ENCODE data around the gene TOM1L2.

TOM1L2 gene

GRCh38 chr17:17972126-17972951 lies at the start of gene TOM1L2, which contains the start of gene DRC3:
TSS of gene TOM1L2 (minus strand) at chr17:17972400. CDS start at chr17:17972313, 87 bp downstream.
TSS of gene DRC3 (plus strand) at chr17:17972862. CDS start at chr17:17977599, 4,737 bp downstream.
- no peaks in the 10 kb centered on the region for H3K27me3 ChIP-seq
- peaks cover 13 to 28% (median 20%) of the 10 kb centered on the region in 10 experiments for H3K4me1 ChIP-seq
- peak within 1 kb of the TSS; percentile 61 to 85 (median 72) for H3K27ac ChIP-seq

GRCh38 chr17:18021372-18021771 lies 49.2 kb upstream of the TOM1L2 start:
- no peak for TF ChIP-seq Cebpa-rat (IDR thresholded peaks at IDR 0.05)
- H3K4me2 ChIP-seq = no peak overlapping the region
- H3K4me1 ChIP-seq = peaks cover 49 to 62% (median 51%) of the 10 kb centered on the region in 10 experiments
- H3K27ac ChIP-seq = no peak overlapping the region
- peaks cover 0 to 26% (median 7%) of the 10 kb centered on the region in 11 experiments; a peak in 11 of 22 replicates for H4K20me1 ChIP-seq
- no peaks in the 10 kb centered on the region for H3K27me3 ChIP-seq
- no peaks in the 10 kb centered on the region for H3K9me3 ChIP-seq (replicated peaks in 1 of 11)
- H3K36me3 ChIP-seq = peaks cover 21 to 66% (median 34%) of the 10 kb centered on the region in 11 experiments; a peak in 21 of 22 replicates
- no peak overlapping the region for H3K4me3 ChIP-seq
- H3K9ac ChIP-seq = no peak overlapping the region

More at GRCh38 chr17:17972126-17972951, at the start of gene TOM1L2, which contains the start of gene DRC3:
- H3K9ac ChIP-seq = peak within 1 kb of the TSS; percentile 79 to 89 (median 83)
- no peaks in the 10 kb centered on the region for H3K9me3 ChIP-seq (replicated peaks in 1 of 11)
- no peaks in the 10 kb centered on the region for H3K36me3 ChIP-seq
- H3K4me3 ChIP-seq = peak within 1 kb of the TSS; percentile 75 to 95 (median 84)
- peak within 1 kb of the TSS; percentile 93 to 100 (median 99) for H3K4me2 ChIP-seq
- peaks cover 3 to 24% (median 17%) of the 10 kb centered on the region in 11 experiments; a peak in 15 of 22 replicates for H4K20me1 ChIP-seq
- no peak for TF ChIP-seq Cebpa-rat (IDR thresholded peaks at IDR 0.05)

DNA sequence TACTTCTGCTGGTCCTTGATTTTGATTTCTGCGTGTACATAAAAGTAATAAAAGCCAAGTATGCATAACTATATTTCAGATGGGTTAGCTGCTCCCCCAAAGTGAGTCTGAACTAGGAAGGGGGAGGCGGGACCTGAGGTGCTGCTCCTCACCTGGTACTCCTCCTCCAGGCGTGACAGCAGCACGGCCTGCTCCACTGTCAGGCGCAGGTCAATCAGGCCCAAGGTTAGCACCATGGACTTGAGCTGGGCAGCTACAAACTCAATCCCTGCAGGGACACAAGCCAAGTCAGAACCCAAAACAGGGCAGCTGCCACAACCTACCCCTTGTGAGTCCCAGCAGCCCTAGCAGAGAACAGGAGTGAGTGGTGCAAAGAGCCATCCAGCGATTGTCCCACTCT lies 48.8 kb upstream of the TOM1L2 start:
- TF ChIP-seq Cebpa-rat (IDR thresholded peaks at IDR 0.05) = no peak
- Histone ChIP-seq H3K27me3 (no peaks in the 10 kb centered on the region), H3K27ac (no peak overlapping the region), H3K9me3 (replicated peaks in 1 of 11) (no peaks in the 10 kb centered on the region), H4K20me1 (peaks cover 0 to 24% (median 7%) of the 10 kb centered on the region in 11 experiments; a peak in 11 of 22 replicates), H3K4me3 (no peak overlapping the region), H3K4me2 (no peak overlapping the region), H3K36me3 (peaks cover 21 to 65% (median 33%) of the 10 kb centered on the region in 11 experiments; a peak in 21 of 22 replicates), H3K4me1 (peaks cover 46 to 62% (median 51%) of the 10 kb centered on the region in 10 experiments), H3K9ac (no peak overlapping the region)

GRCh38 chr17:18019838-18020154 lies 47.6 kb upstream of the TOM1L2 start:
- H3K4me1 ChIP-seq = peaks cover 35 to 63% (median 50%) of the 10 kb centered on the region in 10 experiments
- H3K9ac ChIP-seq = no peak overlapping the region
- H3K9me3 ChIP-seq (replicated peaks in 1 of 11) = no peaks in the 10 kb centered on the region
- no peaks in the 10 kb centered on the region for H3K27me3 ChIP-seq
- TF ChIP-seq Cebpa-rat (IDR thresholded peaks at IDR 0.05) = no peak
- H3K27ac ChIP-seq = no peak overlapping the region
- peaks cover 0 to 21% (median 6%) of the 10 kb centered on the region in 11 experiments; a peak in 11 of 22 replicates for H4K20me1 ChIP-seq
- peak overlapping the region in 9 of 11 experiments; percentile 74 to 95 (median 89); a peak in 15 of 22 replicates for H3K4me2 ChIP-seq
- H3K4me3 ChIP-seq = no peak overlapping the region
- peaks cover 21 to 66% (median 31%) of the 10 kb centered on the region in 11 experiments; a peak in 21 of 22 replicates for H3K36me3 ChIP-seq

DNA sequence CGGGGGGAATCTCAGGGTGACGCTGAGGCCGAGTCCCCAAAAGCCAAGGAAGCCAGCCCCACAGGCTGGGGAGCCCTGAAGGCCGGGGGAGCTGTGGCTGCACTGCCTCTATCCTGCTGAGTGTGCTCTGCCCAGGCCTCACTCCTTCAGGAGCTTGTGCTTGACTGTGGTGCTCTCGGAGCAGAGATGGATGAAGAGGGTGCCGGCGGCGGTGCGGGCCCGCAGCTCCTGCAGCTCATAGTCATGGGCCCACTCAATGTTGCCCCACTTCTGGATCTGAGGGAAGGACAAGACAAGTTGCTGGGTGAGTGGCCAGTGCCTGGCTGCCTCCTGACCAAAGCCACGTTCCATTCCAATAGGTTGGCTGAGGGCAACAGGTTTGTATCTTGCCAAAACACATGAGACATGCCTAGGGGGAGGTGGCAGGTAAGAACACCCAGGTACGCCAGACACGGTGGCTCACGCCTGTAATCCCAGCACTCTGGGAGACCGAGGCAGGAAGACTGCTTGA lies 46.3 kb upstream of the TOM1L2 start:
- H3K27me3 ChIP-seq = no peaks in the 10 kb centered on the region
- H3K4me1 ChIP-seq = peaks cover 35 to 66% (median 51%) of the 10 kb centered on the region in 10 experiments
- H3K4me3 ChIP-seq = peak overlapping the region in 1 of 10 experiments; percentile 11; a peak in 1 of 20 replicates
- H3K36me3 ChIP-seq = peaks cover 11 to 59% (median 24%) of the 10 kb centered on the region in 11 experiments; a peak in 21 of 22 replicates
- H4K20me1 ChIP-seq = peaks cover 0 to 19% (median 6%) of the 10 kb centered on the region in 11 experiments; a peak in 11 of 22 replicates
- no peak for TF ChIP-seq Cebpa-rat (IDR thresholded peaks at IDR 0.05)
- no peaks in the 10 kb centered on the region for H3K9me3 ChIP-seq (replicated peaks in 1 of 11)
- H3K9ac ChIP-seq = peak overlapping the region in 10 of 11 experiments; percentile 3 to 64 (median 46); a peak in 14 of 22 replicates
- peak overlapping the region in 10 of 11 experiments; percentile 24 to 74 (median 54); a peak in 18 of 22 replicates for H3K27ac ChIP-seq
- H3K4me2 ChIP-seq = peak overlapping the region; percentile 74 to 95 (median 86)

DNA sequence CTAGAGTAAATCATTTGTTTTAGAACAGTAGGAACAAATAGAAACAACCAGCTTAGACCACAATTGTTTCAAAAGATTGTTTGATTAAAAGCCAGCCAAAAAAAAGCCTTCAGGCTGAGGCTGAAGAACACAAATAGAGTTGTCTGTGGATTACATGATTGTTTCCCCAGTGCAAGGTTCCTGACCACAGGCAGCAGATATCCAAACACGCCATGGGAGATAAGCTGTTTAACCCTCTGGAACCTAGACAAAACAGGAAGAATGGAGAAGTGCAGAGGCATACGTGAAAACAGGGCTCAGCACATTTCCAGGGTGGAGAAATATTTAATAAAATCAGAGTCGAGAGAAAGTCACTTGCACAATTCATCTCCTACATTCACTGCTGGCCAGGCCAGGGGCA lies 45.8 kb upstream of the TOM1L2 start:
- peak overlapping the region in 1 of 10 experiments; percentile 11; a peak in 1 of 20 replicates for H3K4me3 ChIP-seq
- no peaks in the 10 kb centered on the region for H3K9me3 ChIP-seq (replicated peaks in 1 of 11)
- H3K27me3 ChIP-seq = no peaks in the 10 kb centered on the region
- TF ChIP-seq Cebpa-rat (IDR thresholded peaks at IDR 0.05) = no peak
- peaks cover 11 to 59% (median 24%) of the 10 kb centered on the region in 11 experiments; a peak in 21 of 22 replicates for H3K36me3 ChIP-seq
- peak overlapping the region in 10 of 11 experiments; percentile 24 to 74 (median 54); a peak in 19 of 22 replicates for H3K27ac ChIP-seq
- H3K4me1 ChIP-seq = peaks cover 35 to 62% (median 51%) of the 10 kb centered on the region in 10 experiments
- peak overlapping the region; percentile 3 to 64 (median 43); a peak in 16 of 22 replicates for H3K9ac ChIP-seq
- peaks cover 0 to 19% (median 6%) of the 10 kb centered on the region in 11 experiments; a peak in 11 of 22 replicates for H4K20me1 ChIP-seq
- H3K4me2 ChIP-seq = peak overlapping the region; percentile 74 to 95 (median 86)

GRCh38 chr17:18016426-18016825 lies 44.2 kb upstream of the TOM1L2 start:
- Histone ChIP-seq H3K36me3 (peaks cover 9 to 50% (median 19%) of the 10 kb centered on the region in 11 experiments), H3K9me3 (replicated peaks in 1 of 11) (no peaks in the 10 kb centered on the region), H3K27ac (0 out of 22 replicates have a peak overlapping the region, but pooled peaks of 2 of the 11 experiments have one; percentile 24), H3K9ac (peak overlapping the region in 1 of 11 experiments; percentile 35; a peak in 1 of 22 replicates), H3K4me3 (no peak overlapping the region), H4K20me1 (peaks cover 0 to 19% (median 6%) of the 10 kb centered on the region in 11 experiments; a peak in 11 of 22 replicates), H3K4me2 (peak overlapping the region; percentile 40 to 94 (median 79); a peak in 20 of 22 replicates), H3K27me3 (no peaks in the 10 kb centered on the region), H3K4me1 (peaks cover 35 to 59% (median 51%) of the 10 kb centered on the region in 10 experiments)
- no peak for TF ChIP-seq Cebpa-rat (IDR thresholded peaks at IDR 0.05)

- H3K9me3 ChIP-seq (replicated peaks in 1 of 11) = peaks cover 0 to 5% (median 0%) of the 10 kb centered on the region in 11 experiments; a peak in 7 of 22 replicates
- H3K4me3 ChIP-seq = no peak overlapping the region
- H3K9ac ChIP-seq = no peak overlapping the region
- H3K4me1 ChIP-seq = peaks cover 35 to 59% (median 51%) of the 10 kb centered on the region in 10 experiments
- no peak for TF ChIP-seq Cebpa-rat (IDR thresholded peaks at IDR 0.05)
- no peaks in the 10 kb centered on the region for H3K27me3 ChIP-seq
- H3K4me2 ChIP-seq = peak overlapping the region in 8 of 11 experiments; percentile 65 to 89 (median 78); a peak in 16 of 22 replicates
- H3K36me3 ChIP-seq = peaks cover 7 to 49% (median 17%) of the 10 kb centered on the region in 11 experiments; a peak in 19 of 22 replicates
- peaks cover 0 to 19% (median 6%) of the 10 kb centered on the region in 11 experiments; a peak in 11 of 22 replicates for H4K20me1 ChIP-seq
- peak overlapping the region in 2 of 11 experiments; percentile 16 to 19; a peak in 3 of 22 replicates for H3K27ac ChIP-seq
These were observed 43.4 kb upstream of the TOM1L2 start for GRCh38 chr17:18015593-18015992.

All from BLaER1 treated with 17β-estradiol and CSF1 and Interleukin-3, amounts not matched to agents 10 nM and 100 nM (cell line).